Activated CD8-positive, alpha-beta memory T cell treated with anti-CD3 and anti-CD28 coated beads, Interleukin-2, amount 50 U/mL, for 24 hours (primary cell): ENCODE data around the gene BHLHE40.
A peak's percentile ranks its signal among the peaks of the same experiment; 100 is the strongest.
"Not testable (repeated sequence)": the region's sequence is repeated elsewhere in the genome, so short reads cannot be mapped to it uniquely, and the experiment has no call there.

Source experiments
- DNase-seq: peaks from one replicate; pipeline ENCODE4 v3.0.0-alpha.2; 2020; ENCODE audit errors: extremely low read depth

Gene BHLHE40

GRCh38 chr3:4961865-4962264, 17.4 kb upstream of the BHLHE40 start:
- not testable (repeated sequence) for DNase-seq

GRCh38 chr3:4963669-4964570, 15.3 kb upstream of the BHLHE40 start:
- DNase-seq = no peak

- DNase-seq = not testable (repeated sequence)
These were observed 13.2 kb upstream of the BHLHE40 start for GRCh38 chr3:4966006-4966405.

GRCh38 chr3:4967683-4968082, 11.6 kb upstream of the BHLHE40 start:
- DNase-seq = not testable (repeated sequence)

GRCh38 chr3:4971437-4971836, 7.8 kb upstream of the BHLHE40 start:
- not testable (repeated sequence) for DNase-seq

GRCh38 chr3:4971838-4972237, 7.4 kb upstream of the BHLHE40 start:
- DNase-seq = no peak

- no peak for DNase-seq
These were observed 6.3 kb upstream of the BHLHE40 start for GRCh38 chr3:4972652-4973643.

- DNase-seq = no peak
These were observed 5.1 kb upstream of the BHLHE40 start for GRCh38 chr3:4974154-4974553.

- DNase-seq = no peak
These were observed 3.1 kb upstream of the BHLHE40 start for GRCh38 chr3:4976109-4976508.

GRCh38 chr3:4977001-4977852, 2.0 kb upstream of the BHLHE40 start:
- no peak for DNase-seq

- no peak for DNase-seq
These were observed 1.4 kb upstream of the BHLHE40 start for GRCh38 chr3:4977853-4978203.

- DNase-seq = peak; percentile 75
These were observed 852 bp upstream of the BHLHE40 start for GRCh38 chr3:4978204-4978965.

- DNase-seq = peak; percentile 81
These were observed 240 bp upstream of the BHLHE40 start for GRCh38 chr3:4978966-4979427.

GRCh38 chr3:4980229-4981203, 1.3 kb downstream of the BHLHE40 start:
- DNase-seq = peak; percentile 75

GRCh38 chr3:4981294-4981664, 2.0 kb downstream of the BHLHE40 start:
- no peak for DNase-seq

GRCh38 chr3:4981665-4982494, 2.6 kb downstream of the BHLHE40 start:
- no peak for DNase-seq

- DNase-seq = no peak
These were observed 3.8 kb downstream of the BHLHE40 start for GRCh38 chr3:4982773-4983738.
